Measurements from ENCODE around the gene PPP1R8. TPM values are rescaled to one million over a fixed set of nuclear protein-coding genes. Genes with fewer than 3 reads are reported as not detected.

Gene PPP1R8
- polyA plus RNA-seq, 1 donor (not counting 4 experiments of a cell fraction or from before 2014, with no cell fraction given): 56.2 TPM

- TF ChIP-seq EZH2 (IDR thresholded peaks at IDR 0.05; ENCODE audit: low read length) (no peak), CTCF (optimal IDR thresholded peaks at IDR 0.05 in 1 of 3, IDR thresholded peaks at IDR 0.05 in 1 of 3, conservative IDR thresholded peaks at IDR 0.05 in 1 of 3; ENCODE audit: extremely low read depth in 1 of 3, insufficient read depth in 2 of 3, low read length in 3 of 3) (no peak)
- H4K20me1 ChIP-seq (ENCODE audit: control insufficient read depth, extremely low read depth, insufficient read depth, low read length): no peaks in the 10 kb centered on the region
- H3K27ac ChIP-seq (ENCODE audit: control insufficient read depth, insufficient read depth, low read length): no peak overlapping the region
- H3K4me3 ChIP-seq (ENCODE audit: control insufficient read depth in 2 of 3, extremely low read depth in 1 of 3, insufficient read depth in 2 of 3, low read depth in 1 of 3, low read length in 3 of 3): no peak overlapping the region
- H3K9me3 ChIP-seq (ENCODE audit: control insufficient read depth, low read depth, low read length): no peaks in the 10 kb centered on the region
- H3K9ac ChIP-seq (ENCODE audit: control insufficient read depth, extremely low read depth, insufficient read depth, low read length): no peak overlapping the region
- no peak overlapping the region for H2AFZ ChIP-seq (ENCODE audit: control insufficient read depth, low read length)
- H3K4me1 ChIP-seq (ENCODE audit: control insufficient read depth, extremely low read depth, insufficient read depth, low read length): no peaks in the 10 kb centered on the region
- no peaks in the 10 kb centered on the region for H3K79me2 ChIP-seq (ENCODE audit: control insufficient read depth, insufficient read depth, low read length)
- H3K9me1 ChIP-seq (ENCODE audit: control insufficient read depth, extremely low read depth, insufficient read depth, low read length): no peaks in the 10 kb centered on the region
- dilution Hi-C loops (cut with MboI; ENCODE audit: extremely low pct_ligation_motif_present, low sequenced_read_pairs): no loop called here
- H3K4me2 ChIP-seq (ENCODE audit: control insufficient read depth, extremely low read depth, insufficient read depth, low read depth, low read length): no peak overlapping the region
- DNase-seq (ENCODE audit: low read depth, low spot score) (no peak), FAIRE-seq (no peak)
- H3K36me3 ChIP-seq (ENCODE audit: control insufficient read depth in 2 of 2, extremely low read depth in 1 of 2, insufficient read depth in 2 of 2, low read length in 2 of 2): no peaks in the 10 kb centered on the region
- no peaks in the 10 kb centered on the region for H3K27me3 ChIP-seq (ENCODE audit: control insufficient read depth, extremely low read depth, insufficient read depth, low read length)
These were observed 53.0 kb downstream of the PPP1R8 start for GRCh38 chr1:27883536-27883935.

DNA sequence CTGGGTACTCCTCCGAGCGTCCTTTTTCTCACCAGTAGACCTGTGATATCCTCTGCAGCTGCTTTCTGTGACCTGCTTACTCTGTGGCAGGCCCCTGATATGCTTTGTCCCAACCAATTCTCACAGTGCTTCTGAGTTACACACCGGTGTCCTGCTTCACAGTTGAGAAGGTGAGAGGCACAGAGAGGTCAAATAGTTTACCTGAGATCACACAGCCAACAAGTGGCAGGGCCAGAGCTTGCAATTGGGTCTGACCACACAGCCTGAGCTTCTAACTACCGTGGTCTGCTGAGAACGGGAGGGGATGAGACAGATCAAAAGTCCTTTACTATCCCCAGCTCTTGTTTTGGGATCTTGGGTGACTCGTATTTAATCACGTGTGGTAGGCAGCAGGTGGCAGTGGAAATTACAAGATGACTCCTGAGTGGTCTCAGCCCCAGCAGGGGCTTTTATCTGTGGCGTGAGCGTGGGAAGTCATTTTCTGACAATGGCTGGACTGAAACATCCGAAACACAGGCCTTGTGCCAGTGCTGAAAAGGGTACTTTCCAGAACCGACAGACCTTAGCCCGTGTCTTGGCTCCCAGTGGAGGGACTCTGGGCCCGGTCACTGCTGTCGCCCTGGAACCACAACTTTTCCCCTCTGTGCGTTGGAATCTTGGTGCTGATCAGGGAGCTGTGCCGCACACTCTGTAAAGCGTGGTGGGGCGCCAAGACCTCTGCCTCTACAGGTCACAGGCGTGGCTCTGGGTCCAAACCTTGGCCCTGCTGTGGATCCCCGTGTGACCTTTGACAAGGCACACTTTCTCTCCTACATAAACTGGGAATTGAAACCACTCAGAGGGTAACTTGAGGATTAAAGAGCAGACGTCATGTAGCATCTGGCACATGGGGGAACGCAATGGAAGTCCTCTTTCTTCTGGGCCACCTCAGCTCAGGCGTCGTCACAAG, 53.7 kb downstream of the PPP1R8 start:
- H3K9me1 ChIP-seq (ENCODE audit: control insufficient read depth, extremely low read depth, insufficient read depth, low read length): no peaks in the 10 kb centered on the region
- no peaks in the 10 kb centered on the region for H3K27me3 ChIP-seq (ENCODE audit: control insufficient read depth, extremely low read depth, insufficient read depth, low read length)
- H3K79me2 ChIP-seq (ENCODE audit: control insufficient read depth, insufficient read depth, low read length): no peaks in the 10 kb centered on the region
- H3K9me3 ChIP-seq (ENCODE audit: control insufficient read depth, low read depth, low read length): no peaks in the 10 kb centered on the region
- no peaks in the 10 kb centered on the region for H4K20me1 ChIP-seq (ENCODE audit: control insufficient read depth, extremely low read depth, insufficient read depth, low read length)
- no peak overlapping the region for H3K4me2 ChIP-seq (ENCODE audit: control insufficient read depth, extremely low read depth, insufficient read depth, low read depth, low read length)
- FAIRE-seq (no peak), DNase-seq (ENCODE audit: low read depth, low spot score) (no peak)
- no peaks in the 10 kb centered on the region for H3K36me3 ChIP-seq (ENCODE audit: control insufficient read depth in 2 of 2, extremely low read depth in 1 of 2, insufficient read depth in 2 of 2, low read length in 2 of 2)
- no peak overlapping the region for H2AFZ ChIP-seq (ENCODE audit: control insufficient read depth, low read length)
- TF ChIP-seq CTCF (optimal IDR thresholded peaks at IDR 0.05 in 1 of 3, IDR thresholded peaks at IDR 0.05 in 1 of 3, conservative IDR thresholded peaks at IDR 0.05 in 1 of 3; ENCODE audit: extremely low read depth in 1 of 3, insufficient read depth in 2 of 3, low read length in 3 of 3): no peak
- TF ChIP-seq EZH2 (IDR thresholded peaks at IDR 0.05; ENCODE audit: low read length): no peak
- no peaks in the 10 kb centered on the region for H3K4me1 ChIP-seq (ENCODE audit: control insufficient read depth, extremely low read depth, insufficient read depth, low read length)
- H3K27ac ChIP-seq (ENCODE audit: control insufficient read depth, insufficient read depth, low read length): no peak overlapping the region
- dilution Hi-C loops (cut with MboI; ENCODE audit: extremely low pct_ligation_motif_present, low sequenced_read_pairs): no loop called here
- no peak overlapping the region for H3K9ac ChIP-seq (ENCODE audit: control insufficient read depth, extremely low read depth, insufficient read depth, low read length)
- H3K4me3 ChIP-seq (ENCODE audit: control insufficient read depth in 2 of 3, extremely low read depth in 1 of 3, insufficient read depth in 2 of 3, low read depth in 1 of 3, low read length in 3 of 3): no peak overlapping the region
